Naive B cell (primary cell): Measurements from ENCODE around the gene SNCB. TPM values are rescaled to one million over a fixed set of nuclear protein-coding genes. Genes with fewer than 3 reads are reported as not detected.

Experiments
- ATAC-seq, 2 donors: fragments of 150-1000 bp; cut with Tn5 transposase; 2 replicates each; pipeline ENCODE4 v1.10.0; 2021; ENCODE audit warnings: low read depth in 2 of 2, mild to moderate bottlenecking in 2 of 2, moderate library complexity in 2 of 2
- DNase-seq: peaks from one replicate; pipeline ENCODE4 v3.0.0; 2022
- H3K27ac Mint-ChIP-seq, 6 donors: one replicate each; pipeline ENCODE4 v1.8.0; 2020 to 2022; ENCODE audit warnings: mild to moderate bottlenecking in 6 of 6, mixed read lengths in 6 of 6, moderate library complexity in 5 of 6, inconsistent platforms in 2 of 6
- H3K27me3 Mint-ChIP-seq, 3 donors: one replicate each; pipeline ENCODE4 v1.8.0; 2021 to 2022; ENCODE audit warnings: mixed read lengths in 3 of 3, mild to moderate bottlenecking in 1 of 3
- H3K36me3 Mint-ChIP-seq, 2 donors: one replicate each; pipeline ENCODE4 v1.8.0; 2020 to 2022; ENCODE audit warnings: mixed read lengths in 2 of 2, inconsistent platforms in 1 of 2, mild to moderate bottlenecking in 1 of 2
- H3K4me1 Mint-ChIP-seq, 3 donors: one replicate each; pipeline ENCODE4 v1.8.0; 2020 to 2022; ENCODE audit warnings: mixed read lengths in 3 of 3, inconsistent platforms in 1 of 3, mild to moderate bottlenecking in 1 of 3, moderate library complexity in 1 of 3
- H3K4me3 Mint-ChIP-seq, 8 donors: one replicate each; pipeline ENCODE4 v1.8.0; 2020 to 2022; ENCODE audit warnings: mild to moderate bottlenecking in 8 of 8, mixed read lengths in 8 of 8, moderate library complexity in 8 of 8, inconsistent platforms in 2 of 8
- H3K9me3 Mint-ChIP-seq, 7 donors: one replicate each; pipeline ENCODE4 v1.8.0; 2020 to 2022; ENCODE audit warnings: mixed read lengths in 7 of 7, mild to moderate bottlenecking in 5 of 7, inconsistent platforms in 2 of 7, moderate library complexity in 1 of 7
- polyA plus RNA-seq, 6 donors: library from polyadenylated mRNA; unstranded; fragments of 300-500 nt; fragmentation: Illumina TruSeq; gene quantifications; one replicate each; pipeline ENCODE4 v1.2.3, GENCODE V29; 2021; ENCODE audit warnings: low read depth in 6 of 6

Gene SNCB
- polyA plus RNA-seq, 6 donors from 2014 or later, result 0.34 to 1.1 (median 1.0) TPM; not detected in 1

- H3K4me1 Mint-ChIP-seq, result peaks cover 37 to 58% (median 52%) of the 10 kb centered on the region in 3 donors
Observed at GRCh38 chr5:176647030-176647842, 16.9 kb upstream of the SNCB start, which contains the start of gene TSPAN17. Gene TSPAN17, plus strand, starts transcription at chr5:176647484. Its CDS starts 132 bp downstream, at chr5:176647616.

GRCh38 chr5:176646707-176647029, 16.3 kb upstream of the SNCB start:
- peak overlapping the region; percentile 28 to 93 (median 74) for H3K27ac Mint-ChIP-seq

More at GRCh38 chr5:176647030-176647842, 16.9 kb upstream of the SNCB start, which contains the start of gene TSPAN17:
- Mint-ChIP-seq H3K9me3 (no peaks in the 10 kb centered on the region), H3K27me3 (peaks cover 0 to 6% (median 0%) of the 10 kb centered on the region in 3 donors), H3K36me3 (no peaks in the 10 kb centered on the region), H3K27ac (peak within 1 kb of the TSS; percentile 36 to 93 (median 74)), H3K4me3 (peak within 1 kb of the TSS; percentile 84 to 94 (median 90))
- peak; percentile 89 to 91 for ATAC-seq
- peak; percentile 99 for DNase-seq

GRCh38 chr5:176646049-176646706, 15.8 kb upstream of the SNCB start:
- H3K4me1 Mint-ChIP-seq, result peaks cover 32 to 48% (median 42%) of the 10 kb centered on the region in 3 donors
- ATAC-seq (no peak), DNase-seq (no peak)
- H3K27me3 Mint-ChIP-seq, result peaks cover 0 to 6% (median 0%) of the 10 kb centered on the region in 3 donors
- peak overlapping the region in 4 of 6 donors; percentile 36 to 93 (median 74) for H3K27ac Mint-ChIP-seq
- H3K4me3 Mint-ChIP-seq, result peak overlapping the region; percentile 84 to 94 (median 90)
- H3K9me3 Mint-ChIP-seq, result no peaks in the 10 kb centered on the region
- no peaks in the 10 kb centered on the region for H3K36me3 Mint-ChIP-seq

More at GRCh38 chr5:176646707-176647029, 16.3 kb upstream of the SNCB start:
- Mint-ChIP-seq H3K27me3 (peaks cover 0 to 6% (median 0%) of the 10 kb centered on the region in 3 donors), H3K4me1 (peaks cover 34 to 52% (median 46%) of the 10 kb centered on the region in 3 donors), H3K36me3 (no peaks in the 10 kb centered on the region), H3K4me3 (peak overlapping the region; percentile 84 to 94 (median 90)), H3K9me3 (no peaks in the 10 kb centered on the region)
- ATAC-seq (no peak), DNase-seq (no peak)

- ATAC-seq, result no peak
- Mint-ChIP-seq H3K9me3 (no peaks in the 10 kb centered on the region), H3K36me3 (no peaks in the 10 kb centered on the region), H3K4me1 (peaks cover 22 to 38% (median 32%) of the 10 kb centered on the region in 3 donors), H3K4me3 (peak overlapping the region in 4 of 8 donors; percentile 60 to 84 (median 82)), H3K27ac (no peak overlapping the region), H3K27me3 (peaks cover 0 to 7% (median 5%) of the 10 kb centered on the region in 3 donors)
- no peak for DNase-seq
Observed at GRCh38 chr5:176644878-176645670, 14.7 kb upstream of the SNCB start.

DNA sequence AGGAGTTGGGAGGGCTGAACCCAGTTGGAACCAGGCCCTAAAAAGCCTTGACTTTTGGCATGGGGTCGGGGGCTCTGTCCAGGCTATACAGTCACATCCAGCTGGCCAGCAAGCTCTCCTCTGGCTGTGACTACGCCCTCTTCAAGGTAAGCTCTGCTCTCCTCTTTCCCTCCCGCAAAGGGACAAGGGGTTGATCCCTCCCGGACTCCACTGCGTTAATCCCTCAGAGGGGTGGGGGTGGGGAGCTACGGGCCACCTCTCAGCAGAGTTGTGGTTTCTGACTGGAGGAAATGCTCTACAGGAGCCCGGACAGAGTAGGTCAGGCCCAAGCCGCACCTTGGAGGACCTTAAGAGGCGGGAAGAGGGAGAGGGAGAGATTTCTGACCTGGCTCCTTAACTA, 14.0 kb upstream of the SNCB start:
- Mint-ChIP-seq H3K4me1 (peaks cover 17 to 31% (median 30%) of the 10 kb centered on the region in 3 donors), H3K9me3 (no peaks in the 10 kb centered on the region), H3K27ac (no peak overlapping the region), H3K36me3 (no peaks in the 10 kb centered on the region), H3K27me3 (peaks cover 0 to 12% (median 8%) of the 10 kb centered on the region in 3 donors), H3K4me3 (peak overlapping the region in 1 of 8 donors; percentile 29)
- DNase-seq (no peak), ATAC-seq (no peak)

DNA sequence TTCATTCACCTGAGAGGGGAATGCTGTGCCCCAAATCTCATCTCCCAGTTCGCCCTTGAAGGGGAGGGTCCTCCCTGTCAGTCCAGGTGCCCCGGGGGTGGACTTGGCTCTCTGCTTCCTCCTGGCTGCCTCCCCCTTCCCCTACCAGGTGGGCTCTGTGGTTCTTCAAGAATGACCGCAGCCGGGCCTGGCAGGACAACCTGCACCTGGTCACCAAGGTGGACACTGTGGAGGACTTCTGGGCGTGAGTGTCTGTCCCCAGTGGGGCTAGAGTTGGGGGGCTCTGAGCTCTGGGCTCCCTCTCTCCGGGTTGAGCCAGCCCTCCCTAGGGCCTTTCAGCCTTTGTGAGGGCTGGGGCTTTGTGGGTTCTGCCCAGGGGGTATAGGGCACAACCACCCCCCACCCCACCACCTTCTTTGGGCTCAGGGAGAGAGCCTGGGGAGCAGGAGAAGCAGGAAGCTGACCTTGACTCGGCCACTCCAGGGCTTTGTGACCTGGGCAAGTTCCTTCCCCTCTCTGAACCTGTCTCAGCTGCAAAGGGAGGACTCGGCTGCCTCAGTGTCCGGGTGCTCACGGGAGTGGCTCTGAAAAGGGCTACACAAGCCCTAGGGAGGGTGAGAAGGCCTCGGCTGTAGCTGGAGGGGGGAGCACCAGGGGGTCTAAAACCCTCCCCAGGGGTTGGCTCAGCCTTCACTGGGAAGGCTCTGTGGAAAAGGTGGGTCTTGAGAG, 13.3 kb upstream of the SNCB start:
- DNase-seq (no peak), ATAC-seq (no peak)
- Mint-ChIP-seq H3K9me3 (no peaks in the 10 kb centered on the region), H3K27me3 (peaks cover 0 to 12% (median 8%) of the 10 kb centered on the region in 3 donors), H3K4me3 (peak overlapping the region in 1 of 8 donors; percentile 36), H3K4me1 (peaks cover 11 to 25% (median 23%) of the 10 kb centered on the region in 3 donors), H3K27ac (no peak overlapping the region), H3K36me3 (no peaks in the 10 kb centered on the region)

GRCh38 chr5:176642675-176643490, 12.5 kb upstream of the SNCB start:
- Mint-ChIP-seq H3K4me1 (peaks cover 6 to 17% (median 16%) of the 10 kb centered on the region in 3 donors), H3K4me3 (peak overlapping the region in 1 of 8 donors; percentile 36), H3K9me3 (peaks cover 0 to 2% (median 0%) of the 10 kb centered on the region in 7 donors), H3K27ac (peak overlapping the region in 1 of 6 donors; percentile 30), H3K36me3 (no peaks in the 10 kb centered on the region), H3K27me3 (peaks cover 8 to 17% (median 13%) of the 10 kb centered on the region in 3 donors)
- no peak for DNase-seq
- ATAC-seq, result no peak

GRCh38 chr5:176640616-176641015, 10.3 kb upstream of the SNCB start:
- Mint-ChIP-seq H3K9me3 (peaks cover 0 to 2% (median 0%) of the 10 kb centered on the region in 7 donors), H3K36me3 (no peaks in the 10 kb centered on the region), H3K4me1 (peaks cover 0 to 5% (median 1%) of the 10 kb centered on the region in 3 donors), H3K4me3 (no peak overlapping the region), H3K27ac (no peak overlapping the region), H3K27me3 (peaks cover 13 to 27% (median 17%) of the 10 kb centered on the region in 3 donors)
- no peak for DNase-seq
- no peak for ATAC-seq

DNA sequence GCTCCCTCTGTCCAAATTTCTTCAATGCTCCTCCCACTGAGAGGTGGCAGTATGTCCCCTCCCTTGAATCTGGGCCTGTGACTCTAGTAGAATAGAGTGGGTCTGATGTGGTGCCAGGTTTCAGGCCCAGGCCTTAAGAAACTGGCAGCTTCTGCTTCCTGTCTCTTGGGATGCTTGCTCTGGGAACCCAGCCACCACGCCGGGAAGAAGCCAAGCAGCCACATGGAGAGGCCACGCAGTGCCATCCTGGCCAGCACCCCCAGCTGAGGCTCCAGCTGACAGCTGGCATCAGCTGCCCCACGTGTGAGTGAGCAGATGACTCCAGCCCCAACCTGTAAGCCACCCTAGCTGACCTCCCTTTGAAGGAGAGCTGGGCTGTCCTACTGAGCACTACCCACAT, 9.6 kb upstream of the SNCB start:
- Mint-ChIP-seq H3K27me3 (peaks cover 16 to 30% (median 17%) of the 10 kb centered on the region in 3 donors), H3K27ac (no peak overlapping the region), H3K9me3 (peaks cover 0 to 3% (median 0%) of the 10 kb centered on the region in 7 donors), H3K4me1 (peaks cover 3 to 8% (median 4%) of the 10 kb centered on the region in 3 donors), H3K4me3 (no peak overlapping the region), H3K36me3 (no peaks in the 10 kb centered on the region)
- ATAC-seq (no peak), DNase-seq (no peak)

DNA sequence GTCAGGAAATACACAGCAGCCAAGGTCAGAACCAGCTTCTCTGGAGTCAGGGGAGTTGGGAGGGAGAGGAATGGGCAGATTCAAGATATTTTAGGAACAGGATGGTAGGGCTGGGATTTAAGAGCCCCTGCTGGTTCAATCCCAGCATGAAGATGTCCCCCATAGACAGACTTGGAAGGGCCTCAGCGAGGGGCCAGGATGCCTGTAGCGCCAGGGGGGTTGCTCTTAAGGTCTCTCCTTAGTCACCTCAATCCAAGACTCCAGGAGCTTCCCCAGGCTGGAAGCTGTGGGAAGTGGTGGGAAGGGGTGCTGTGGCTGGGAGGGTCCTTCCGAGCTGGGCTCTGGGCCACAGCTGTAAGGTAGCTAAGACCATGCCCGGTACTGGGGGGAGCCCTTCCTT, 8.9 kb upstream of the SNCB start:
- H3K4me1 Mint-ChIP-seq, result peaks cover 7 to 14% (median 7%) of the 10 kb centered on the region in 3 donors
- no peaks in the 10 kb centered on the region for H3K36me3 Mint-ChIP-seq
- peaks cover 17 to 32% (median 17%) of the 10 kb centered on the region in 3 donors for H3K27me3 Mint-ChIP-seq
- ATAC-seq (no peak), DNase-seq (no peak)
- peak overlapping the region in 1 of 6 donors; percentile 89 for H3K27ac Mint-ChIP-seq
- H3K9me3 Mint-ChIP-seq, result peaks cover 0 to 4% (median 0%) of the 10 kb centered on the region in 7 donors
- no peak overlapping the region for H3K4me3 Mint-ChIP-seq

DNA sequence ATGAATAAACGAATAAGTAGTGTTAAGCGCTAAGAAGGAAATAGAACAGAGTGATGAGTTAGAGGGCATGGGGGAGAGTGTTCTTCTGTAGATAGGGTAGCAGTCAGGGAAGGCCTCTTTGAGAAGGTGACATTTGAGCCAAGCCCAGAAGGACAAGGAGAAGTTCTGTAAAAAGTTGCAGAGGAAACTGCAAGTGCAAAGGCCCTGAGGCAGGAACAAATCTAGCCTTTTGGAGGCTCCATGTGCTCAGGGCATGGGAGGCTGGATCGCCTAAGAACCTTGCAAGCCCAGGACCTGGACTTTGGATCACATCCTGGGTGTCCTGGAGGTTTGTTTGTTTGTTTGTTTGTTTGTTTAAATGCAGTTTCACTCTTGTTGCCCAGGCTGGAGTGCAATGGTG, 8.1 kb upstream of the SNCB start:
- H3K4me3 Mint-ChIP-seq, result no peak overlapping the region
- H3K4me1 Mint-ChIP-seq, result peaks cover 15 to 22% (median 15%) of the 10 kb centered on the region in 3 donors
- H3K9me3 Mint-ChIP-seq, result peaks cover 0 to 4% (median 0%) of the 10 kb centered on the region in 7 donors
- ATAC-seq (no peak), DNase-seq (no peak)
- peaks cover 17 to 27% (median 17%) of the 10 kb centered on the region in 3 donors for H3K27me3 Mint-ChIP-seq
- no peaks in the 10 kb centered on the region for H3K36me3 Mint-ChIP-seq
- H3K27ac Mint-ChIP-seq, result peak overlapping the region in 1 of 6 donors; percentile 8
